ENCODE results near the gene NR2C2AP. TPM values are rescaled to one million over a fixed set of nuclear protein-coding genes. Genes with fewer than 3 reads are reported as not detected.
A peak's percentile ranks its signal among the peaks of the same experiment; 100 is the strongest.

Gene NR2C2AP
- total and polyA plus RNA-seq, 12 donors = 3.2 to 23.4 (median 5.7) TPM

DNA sequence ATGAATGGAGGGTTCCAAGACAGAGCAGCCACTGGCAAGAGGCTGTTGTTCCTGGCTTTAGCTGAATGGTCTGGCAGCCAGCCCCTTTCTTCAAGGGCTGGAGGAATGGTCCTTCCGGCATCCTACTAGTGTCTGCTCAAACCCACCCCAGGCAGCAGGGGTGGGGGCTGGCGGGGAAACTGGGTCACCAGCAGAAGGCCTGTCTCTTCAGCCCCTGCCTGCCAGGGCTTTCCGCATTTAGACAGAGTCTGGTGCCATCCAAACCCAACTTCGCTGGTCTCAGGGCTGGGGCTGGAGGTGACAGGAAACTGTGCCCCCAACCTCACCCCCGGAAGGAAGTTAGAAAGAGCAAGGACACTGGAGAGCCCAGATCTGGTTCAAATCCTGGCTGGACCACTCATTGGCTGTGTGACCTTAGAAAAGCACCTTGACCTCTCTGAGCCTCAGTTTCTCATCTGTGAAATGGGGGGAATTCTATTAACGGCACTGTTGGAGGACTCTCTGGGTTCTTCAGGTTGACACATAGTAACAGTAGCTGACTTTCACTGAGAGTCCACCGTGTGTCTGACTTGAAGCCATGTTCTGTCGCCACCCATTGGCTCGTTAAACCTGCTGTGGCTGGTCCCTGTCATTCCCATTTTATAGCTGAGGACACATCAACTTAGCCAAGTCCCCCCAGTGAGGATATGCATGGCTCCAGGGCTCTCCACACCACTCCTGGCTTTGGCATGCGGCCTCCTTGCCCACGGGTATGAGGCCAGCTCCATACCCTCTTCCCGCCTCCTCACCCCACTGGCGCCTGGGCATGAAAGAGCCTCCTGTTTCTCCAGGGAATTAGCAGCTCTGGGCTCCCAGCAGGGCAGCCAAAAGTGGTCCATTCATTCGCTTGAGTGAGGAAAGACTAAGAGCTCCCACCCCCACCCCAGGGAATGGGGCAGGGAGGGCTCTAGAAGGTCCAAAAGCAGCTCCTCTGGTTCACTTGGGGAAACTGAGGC lies 2.5 kb upstream of the NR2C2AP start:
- 38 to 47% methylated on average over 14 of the region's 14 CpGs for WGBS, 2 donors
- H3K4me3 ChIP-seq = no peak overlapping the region
- TF ChIP-seq, protein P1, sequence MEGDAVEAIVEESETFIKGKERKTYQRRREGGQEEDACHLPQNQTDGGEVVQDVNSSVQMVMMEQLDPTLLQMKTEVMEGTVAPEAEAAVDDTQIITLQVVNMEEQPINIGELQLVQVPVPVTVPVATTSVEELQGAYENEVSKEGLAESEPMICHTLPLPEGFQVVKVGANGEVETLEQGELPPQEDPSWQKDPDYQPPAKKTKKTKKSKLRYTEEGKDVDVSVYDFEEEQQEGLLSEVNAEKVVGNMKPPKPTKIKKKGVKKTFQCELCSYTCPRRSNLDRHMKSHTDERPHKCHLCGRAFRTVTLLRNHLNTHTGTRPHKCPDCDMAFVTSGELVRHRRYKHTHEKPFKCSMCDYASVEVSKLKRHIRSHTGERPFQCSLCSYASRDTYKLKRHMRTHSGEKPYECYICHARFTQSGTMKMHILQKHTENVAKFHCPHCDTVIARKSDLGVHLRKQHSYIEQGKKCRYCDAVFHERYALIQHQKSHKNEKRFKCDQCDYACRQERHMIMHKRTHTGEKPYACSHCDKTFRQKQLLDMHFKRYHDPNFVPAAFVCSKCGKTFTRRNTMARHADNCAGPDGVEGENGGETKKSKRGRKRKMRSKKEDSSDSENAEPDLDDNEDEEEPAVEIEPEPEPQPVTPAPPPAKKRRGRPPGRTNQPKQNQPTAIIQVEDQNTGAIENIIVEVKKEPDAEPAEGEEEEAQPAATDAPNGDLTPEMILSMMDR (IDR thresholded peaks at IDR 0.05) = no peak

DNA sequence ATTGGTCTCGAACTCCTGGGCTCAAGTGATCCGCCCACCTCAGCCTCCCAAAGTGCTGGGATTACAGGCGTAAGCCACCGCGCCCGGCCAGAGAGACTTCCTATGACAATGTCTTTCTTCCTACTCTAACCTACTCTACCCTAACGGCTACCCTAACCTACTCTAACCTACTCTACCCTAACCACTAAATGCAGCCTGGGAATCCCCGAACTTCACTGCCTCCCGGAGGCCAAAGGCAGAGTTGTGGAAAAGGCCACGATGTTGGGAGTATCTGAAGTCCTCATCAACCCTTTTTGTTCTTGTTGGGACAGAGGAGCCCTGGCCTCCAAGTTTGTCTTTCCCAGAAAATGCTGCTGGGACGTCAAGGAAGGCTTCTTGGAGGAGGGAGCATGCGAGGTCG lies 967 bp upstream of the NR2C2AP start:
- Histone ChIP-seq H3K4me3 (peak overlapping the region in 1 of 10 donors; percentile 63), H3K4me1 (peaks cover 4 to 15% (median 10%) of the 10 kb centered on the region in 9 donors), H3K27me3 (peaks cover 0 to 22% (median 16%) of the 10 kb centered on the region in 7 donors), H3K27ac (no peak overlapping the region), H3K9me3 (no peaks in the 10 kb centered on the region), H3K36me3 (peaks cover 0 to 31% (median 0%) of the 10 kb centered on the region in 9 donors)
- TF ChIP-seq, protein P1 (IDR thresholded peaks at IDR 0.05) = no peak
- DNase-seq = no peak
- ATAC-seq = no peak
- WGBS, 2 donors = 67 to 71% methylated on average over 13 of the region's 13 CpGs
- intact Hi-C loops (cut with DNase I) = no loop called here

More for the DNA sequence above, 2.5 kb upstream of the NR2C2AP start:
- ATAC-seq (no peak), DNase-seq (no peak)
- H3K9me3 ChIP-seq = no peaks in the 10 kb centered on the region
- H3K27ac ChIP-seq = no peak overlapping the region
- H3K4me1 ChIP-seq = peaks cover 4 to 15% (median 10%) of the 10 kb centered on the region in 9 donors
- peaks cover 0 to 16% (median 0%) of the 10 kb centered on the region in 9 donors for H3K36me3 ChIP-seq
- intact Hi-C loops (cut with DNase I) = no loop called here
- peaks cover 0 to 37% (median 29%) of the 10 kb centered on the region in 7 donors for H3K27me3 ChIP-seq

DNA sequence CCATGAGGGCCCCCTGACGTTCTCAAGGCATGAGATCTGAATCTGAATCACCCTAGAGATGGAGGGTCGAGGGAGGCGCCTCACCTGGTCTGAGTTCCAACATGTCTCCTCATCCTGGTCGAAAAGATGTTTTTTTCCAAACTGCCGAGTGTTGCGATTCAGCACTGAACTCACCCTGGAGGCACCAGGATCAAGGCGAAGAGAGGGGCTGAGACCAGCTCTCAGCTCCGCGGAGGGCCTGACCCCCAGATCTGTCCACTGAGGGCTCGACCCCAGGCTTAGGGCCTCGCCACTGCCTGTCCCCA lies 555 bp downstream of the NR2C2AP start:
- WGBS, 2 donors = 26% methylated on average over 11 of the region's 11 CpGs
- ATAC-seq = peak in 2 of 8 donors; percentile 11 to 40
- intact Hi-C loops (cut with DNase I) = loop anchor here in 1 of 10 donors (1.0 kb wide), 1 partner anchor 10 kb away; the partner anchor contains the start of genes BORCS8 and RFXANK

More for the DNA sequence above, 555 bp downstream of the NR2C2AP start:
- no peaks in the 10 kb centered on the region for H3K9me3 ChIP-seq
- no peak for DNase-seq
- peak overlapping the region; percentile 43 to 75 (median 62) for H3K4me3 ChIP-seq
- peak overlapping the region in 9 of 10 donors; percentile 61 to 87 (median 80) for H3K27ac ChIP-seq
- H3K4me1 ChIP-seq = peaks cover 4 to 15% (median 10%) of the 10 kb centered on the region in 9 donors
- H3K36me3 ChIP-seq = peaks cover 0 to 46% (median 13%) of the 10 kb centered on the region in 9 donors
- TF ChIP-seq, protein P1 (IDR thresholded peaks at IDR 0.05) = no peak
- H3K27me3 ChIP-seq = peaks cover 0 to 10% (median 6%) of the 10 kb centered on the region in 7 donors

Data from heart right ventricle (tissue), 16 donors.